ENCODE data around the gene HINT1.
A peak's percentile ranks its signal among the peaks of the same experiment; 100 is the strongest.
"Not testable (repeated sequence)": the region's sequence is repeated elsewhere in the genome, so short reads cannot be mapped to it uniquely, and the experiment has no call there.

HINT1 gene

DNA sequence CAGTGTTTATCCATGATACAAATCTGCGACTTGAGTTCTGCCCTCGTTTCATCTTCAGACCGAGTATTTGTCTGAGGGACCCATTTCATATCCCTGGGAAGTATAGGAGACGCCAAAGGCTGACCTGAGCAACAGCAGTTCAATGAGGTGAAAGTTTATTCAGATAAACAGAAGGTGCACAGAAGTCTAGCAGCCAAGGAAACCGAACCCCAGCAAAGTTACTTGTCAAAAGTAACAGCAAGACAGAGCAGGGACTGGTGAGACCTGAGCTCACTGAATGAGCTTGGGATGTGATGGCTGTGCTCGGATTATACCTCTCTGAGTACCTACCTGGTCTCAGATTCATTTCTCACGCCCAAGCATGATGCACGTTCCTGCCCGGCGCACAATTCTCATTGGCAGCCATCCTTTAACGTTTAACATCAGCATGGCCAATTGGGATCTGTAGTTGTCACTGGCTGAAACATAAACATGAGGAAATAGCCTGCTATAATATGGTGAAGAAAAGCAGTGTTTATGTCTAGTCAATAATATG is 6.3 kb upstream of the HINT1 start:
- no peak for DNase-seq (ENCODE audit: low read depth in 2 of 2, low spot score in 1 of 2)

DNA sequence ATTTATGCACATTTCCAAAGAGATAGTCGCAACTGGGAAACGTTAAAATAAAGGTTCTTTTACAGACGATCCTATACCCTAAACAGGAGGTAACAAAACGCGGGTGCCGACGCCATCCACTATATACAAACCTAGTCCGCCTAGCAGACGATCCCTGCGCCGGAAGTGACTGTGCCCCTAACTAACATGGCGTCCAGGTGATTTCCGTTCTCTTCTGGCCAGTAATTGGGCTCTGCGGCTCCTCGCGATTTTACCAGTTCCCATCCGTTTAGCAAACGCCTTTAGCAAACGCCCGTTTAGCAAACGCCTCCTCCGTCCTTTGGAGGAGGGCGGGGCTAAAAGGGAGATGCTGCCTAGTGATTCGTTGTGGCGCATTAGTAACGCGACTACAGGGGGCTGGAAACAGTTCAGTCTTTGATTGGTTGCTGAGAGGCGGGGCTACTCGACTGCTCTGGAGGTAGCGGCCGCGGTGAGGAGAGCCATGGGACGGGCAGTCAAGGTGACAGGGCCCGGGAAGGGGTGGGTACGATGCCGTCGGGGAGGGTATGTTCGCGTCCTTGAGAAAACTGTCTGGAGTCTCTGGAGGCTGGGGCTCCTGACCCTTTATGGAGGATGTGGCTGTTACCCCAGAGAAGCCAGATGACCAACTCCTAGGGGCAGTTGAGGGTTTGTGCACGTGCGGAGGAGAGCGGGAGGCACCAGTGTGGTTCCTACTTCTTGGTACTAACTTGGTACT is 5.7 kb upstream of the HINT1 start, which contains the start of gene LYRM7:
TSS of gene LYRM7 (plus strand) at position 405 of the 736 bp plus-strand sequence. CDS start at position 482, 77 bp downstream.
- DNase-seq (ENCODE audit: low read depth in 2 of 2, low spot score in 1 of 2), result peak; percentile 75 to 89

DNA sequence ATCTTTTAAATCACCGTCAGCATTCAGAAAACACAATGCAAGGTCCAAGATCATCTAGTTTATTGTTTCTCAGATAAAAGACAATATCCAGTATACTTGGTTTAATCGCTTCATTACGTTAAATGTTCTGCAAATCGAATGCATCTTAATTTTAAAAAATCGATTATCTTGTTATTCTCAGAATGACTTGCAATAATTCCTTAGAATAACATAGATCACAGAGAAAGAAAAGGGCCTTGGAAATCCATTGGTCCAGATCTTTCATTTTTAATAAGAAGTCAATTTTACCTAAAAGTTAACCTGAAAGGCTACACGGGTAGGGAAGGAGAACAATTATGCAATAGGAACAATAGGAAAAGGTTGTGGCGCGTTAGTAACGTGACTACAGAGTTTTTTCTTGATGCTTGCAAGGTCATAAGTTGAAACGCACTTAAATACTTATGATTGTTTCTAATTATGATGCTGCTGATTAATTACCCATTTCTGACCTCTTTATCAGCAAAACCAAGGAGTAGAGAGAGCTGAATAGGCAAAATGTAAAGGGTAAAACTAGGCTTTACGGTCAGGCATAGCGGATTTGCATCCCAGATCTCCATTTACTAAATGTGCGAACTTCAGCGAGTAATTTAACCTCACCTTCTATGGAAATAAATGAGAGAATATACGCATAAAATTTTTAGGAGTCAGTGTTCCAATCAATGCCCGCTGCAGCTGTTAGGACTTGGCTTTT is 4.9 kb upstream of the HINT1 start:
- no peak for DNase-seq (ENCODE audit: low read depth in 2 of 2, low spot score in 1 of 2)

DNA sequence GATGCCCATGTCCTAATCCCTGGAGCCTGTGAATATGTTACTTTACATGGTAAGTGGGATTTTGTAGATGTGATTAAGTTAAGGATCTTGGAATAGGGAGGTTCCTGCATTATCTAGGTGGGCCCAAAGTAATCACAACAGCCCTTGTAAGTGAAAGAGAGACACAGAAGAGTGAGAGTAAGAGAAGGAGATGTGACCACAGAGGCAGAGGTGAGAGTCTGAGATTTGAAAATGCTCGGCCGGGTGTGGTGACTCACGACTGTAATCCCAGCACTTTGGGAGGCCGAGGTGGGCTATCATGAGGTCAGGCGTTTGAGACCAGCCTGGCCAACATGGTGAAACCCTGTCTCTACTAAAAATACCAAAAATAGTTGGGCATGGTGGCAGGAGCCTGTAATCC is 2.6 kb upstream of the HINT1 start:
- DNase-seq (ENCODE audit: low read depth in 2 of 2, low spot score in 1 of 2), result no peak

DNA sequence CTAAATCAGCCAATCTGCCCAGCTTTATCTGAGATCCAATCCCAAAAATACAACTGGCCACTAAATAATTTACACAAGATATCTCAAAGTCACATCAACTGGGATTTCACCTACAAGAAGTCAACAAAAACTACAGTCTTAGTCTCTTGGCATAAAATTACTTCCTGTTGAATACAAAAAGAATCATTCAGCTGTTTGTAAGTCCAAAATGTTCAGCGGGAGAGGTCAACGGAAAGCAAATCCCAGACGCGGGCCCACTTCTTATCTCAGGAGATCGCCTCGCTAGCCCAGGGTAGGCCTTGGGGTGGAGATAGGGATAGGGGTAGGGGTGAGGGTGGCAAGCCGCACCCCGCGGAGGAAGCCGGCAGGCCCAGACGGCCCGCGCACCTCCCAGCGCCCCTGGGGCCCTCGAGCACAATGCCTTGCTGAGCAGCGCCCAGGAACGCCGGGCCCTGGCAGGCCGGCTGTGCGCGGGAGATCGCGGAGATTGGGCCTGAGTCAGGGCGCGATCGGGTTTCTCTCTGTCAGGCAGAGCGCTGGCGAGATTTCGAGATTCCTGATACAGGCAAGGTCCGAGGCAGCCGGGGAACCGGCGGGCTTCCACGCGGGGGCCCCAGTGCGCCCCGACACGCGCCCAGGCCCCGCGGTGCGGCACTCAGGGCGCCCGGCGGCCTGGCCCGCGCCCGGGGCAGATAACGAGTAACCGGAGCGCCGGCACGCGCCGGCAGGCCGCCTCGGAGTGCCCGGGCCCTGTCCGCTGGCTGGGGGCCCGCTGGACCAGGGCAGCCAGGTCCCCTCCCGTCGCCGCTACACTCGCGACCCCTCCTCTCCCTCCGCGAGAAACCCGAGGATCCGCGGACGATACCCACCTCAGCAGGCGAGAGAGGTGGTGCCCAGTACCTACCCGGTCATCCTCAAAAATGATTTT is 601 bp downstream of the HINT1 start:
- DNase-seq (ENCODE audit: low read depth in 2 of 2, low spot score in 1 of 2), result peak; percentile 34 to 42

DNA sequence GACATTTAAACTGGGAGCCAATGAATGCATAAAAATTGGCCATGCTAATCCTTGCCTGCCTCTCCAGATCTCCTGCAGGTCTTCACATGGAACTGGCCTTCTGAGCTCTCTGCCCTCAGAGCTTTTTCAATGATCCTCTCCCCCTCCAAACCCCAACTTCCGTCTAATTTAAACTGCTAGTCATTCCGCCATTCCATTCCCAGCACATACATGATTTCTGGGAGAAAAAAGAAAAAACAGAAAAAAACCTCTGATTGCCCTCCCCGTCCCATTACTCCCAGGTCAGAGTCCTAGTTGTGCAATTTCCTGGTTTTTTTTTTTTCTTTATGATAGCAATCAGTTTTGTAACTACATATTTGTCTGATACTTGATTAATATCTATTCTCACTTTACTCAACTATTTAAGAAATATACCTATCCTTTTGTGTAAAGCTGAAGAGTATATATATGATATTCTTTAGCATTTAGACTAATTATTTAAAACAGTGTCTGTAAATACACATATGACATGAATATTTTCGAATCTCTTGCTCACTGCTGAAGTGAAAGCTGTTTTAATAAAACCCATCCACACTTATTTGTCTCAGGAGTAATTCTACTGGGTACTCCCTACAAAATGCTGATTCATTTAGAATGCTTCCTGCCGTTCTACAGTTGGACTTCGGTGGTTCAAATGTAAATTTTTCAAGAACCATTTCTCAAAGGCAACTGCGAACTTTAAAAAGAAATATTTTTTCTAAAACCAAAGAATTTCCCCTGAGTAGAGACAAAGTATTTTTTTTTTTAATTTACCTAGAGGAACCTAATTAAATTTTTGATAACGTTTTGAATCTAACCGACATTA is 1.6 kb downstream of the HINT1 start:
- DNase-seq (ENCODE audit: low read depth in 2 of 2, low spot score in 1 of 2), result no peak

DNA sequence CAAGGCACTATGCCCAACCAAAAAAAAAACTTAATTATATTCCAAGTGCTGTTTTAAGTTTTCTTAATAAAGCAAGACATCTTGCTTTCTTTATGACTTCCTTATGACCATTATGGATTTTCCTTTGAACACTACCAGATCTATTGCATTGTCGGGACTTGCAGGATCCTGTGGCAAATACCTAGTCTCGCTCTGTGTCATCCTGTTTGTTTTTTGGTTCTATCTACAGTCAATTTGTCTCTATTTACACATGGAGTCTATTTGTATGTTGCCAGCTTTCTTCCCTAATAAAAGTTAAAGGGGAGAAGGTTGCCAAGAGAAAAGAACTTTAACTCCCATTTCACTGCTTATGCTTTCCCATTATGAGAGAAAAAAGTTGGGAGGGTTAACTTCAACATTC is 4.9 kb downstream of the HINT1 start:
- no peak for DNase-seq (ENCODE audit: low read depth in 2 of 2, low spot score in 1 of 2)

DNA sequence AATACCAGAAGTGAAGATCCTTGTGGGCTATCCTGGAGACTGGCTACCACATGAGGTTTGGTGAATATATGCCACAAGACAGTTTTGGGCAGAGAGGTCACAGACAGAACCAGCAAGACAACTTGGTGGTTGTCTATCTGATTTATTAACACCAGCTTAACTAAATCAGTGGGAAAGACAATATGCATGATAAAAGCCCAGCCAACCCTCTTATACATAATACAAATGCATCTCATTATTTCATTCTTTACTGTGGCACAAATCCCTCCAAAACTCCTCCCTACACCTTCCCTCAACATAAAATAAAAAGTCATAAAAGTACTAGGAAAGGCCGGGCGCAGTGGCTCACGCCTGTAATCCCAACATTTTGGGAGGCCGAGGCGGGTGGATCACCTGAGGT is 8.1 kb downstream of the HINT1 start:
- no peak for DNase-seq (ENCODE audit: low read depth in 2 of 2, low spot score in 1 of 2)

DNA sequence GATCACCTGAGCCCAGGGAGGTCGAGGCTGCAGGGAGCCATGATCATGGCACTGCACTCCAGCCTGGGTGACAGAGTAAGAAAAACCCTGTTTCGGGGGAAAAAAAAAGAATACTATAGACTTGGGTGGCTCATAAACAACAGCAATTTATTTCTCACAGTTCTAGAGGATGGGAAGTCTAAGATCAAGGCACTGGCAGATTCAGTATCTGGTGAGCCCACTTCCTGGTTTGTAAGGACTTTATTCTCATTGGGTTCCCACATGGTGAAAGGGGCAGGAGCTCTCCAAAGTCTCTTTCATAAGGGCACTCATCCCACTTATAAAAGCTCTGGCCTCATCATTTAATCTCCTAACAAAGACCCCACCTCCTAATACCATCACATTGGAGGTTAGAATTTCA is 8.7 kb downstream of the HINT1 start:
- DNase-seq (ENCODE audit: low read depth in 2 of 2, low spot score in 1 of 2), result no peak

DNA sequence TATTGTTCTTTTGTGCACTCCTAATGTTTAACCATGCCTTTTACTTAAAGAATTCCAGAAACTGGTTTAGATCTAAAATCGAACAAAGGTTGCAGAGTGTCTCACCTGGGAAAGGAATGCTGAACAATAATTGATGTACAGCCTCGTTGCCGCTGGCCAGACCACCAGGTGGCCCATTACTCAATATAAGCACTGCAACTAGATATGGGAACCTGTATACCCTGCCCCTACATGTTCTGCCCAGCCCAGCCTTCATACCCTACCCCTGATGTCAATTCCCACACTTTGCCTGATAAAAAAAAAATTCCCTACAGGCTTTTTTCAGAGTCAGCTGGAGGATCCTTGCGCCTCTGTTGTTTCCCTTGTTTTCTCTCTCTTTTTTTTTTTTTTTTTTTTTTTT is 13.8 kb downstream of the HINT1 start:
- DNase-seq (ENCODE audit: low read depth in 2 of 2, low spot score in 1 of 2), result no peak

DNA sequence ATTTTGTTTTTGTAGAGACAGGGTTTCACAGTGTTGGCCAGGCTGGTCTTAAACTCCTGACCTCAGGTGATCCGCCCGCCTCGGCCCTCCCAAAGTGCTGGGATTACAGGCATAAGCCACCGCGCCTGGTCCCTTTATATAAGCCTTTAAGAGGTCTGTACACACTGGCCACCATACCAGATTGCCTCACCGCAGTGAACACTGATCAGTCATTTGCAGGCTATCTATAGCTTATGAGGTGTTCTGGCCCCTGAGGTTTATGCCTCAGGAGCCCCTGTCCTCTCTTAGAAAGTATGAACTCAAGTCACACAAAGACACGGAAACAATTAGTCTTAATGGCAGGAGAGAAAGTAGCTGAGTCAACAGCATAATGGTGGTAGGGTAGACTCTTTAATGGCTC is 14.6 kb downstream of the HINT1 start:
- DNase-seq (ENCODE audit: low read depth in 2 of 2, low spot score in 1 of 2), result no peak

DNA sequence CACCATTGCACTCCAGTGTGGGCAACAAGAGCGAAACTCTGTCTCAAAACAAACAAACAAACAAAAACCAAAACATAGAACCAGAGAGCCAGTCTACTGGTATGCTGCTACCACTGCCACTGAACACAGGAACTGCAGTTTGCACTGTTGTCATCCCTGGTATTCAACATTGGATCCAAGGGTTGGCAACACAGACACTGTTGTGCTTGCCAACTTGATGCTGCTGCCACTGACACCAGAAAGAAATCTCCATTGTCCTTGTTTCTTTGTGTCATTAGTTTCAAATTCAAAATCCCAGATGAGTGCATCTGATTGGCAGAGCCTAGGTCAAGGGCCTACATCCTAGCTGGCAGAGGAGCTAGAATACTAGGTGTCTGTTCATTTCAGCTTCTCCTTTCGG is 16.2 kb downstream of the HINT1 start:
- no peak for DNase-seq (ENCODE audit: low read depth in 2 of 2, low spot score in 1 of 2)

DNA sequence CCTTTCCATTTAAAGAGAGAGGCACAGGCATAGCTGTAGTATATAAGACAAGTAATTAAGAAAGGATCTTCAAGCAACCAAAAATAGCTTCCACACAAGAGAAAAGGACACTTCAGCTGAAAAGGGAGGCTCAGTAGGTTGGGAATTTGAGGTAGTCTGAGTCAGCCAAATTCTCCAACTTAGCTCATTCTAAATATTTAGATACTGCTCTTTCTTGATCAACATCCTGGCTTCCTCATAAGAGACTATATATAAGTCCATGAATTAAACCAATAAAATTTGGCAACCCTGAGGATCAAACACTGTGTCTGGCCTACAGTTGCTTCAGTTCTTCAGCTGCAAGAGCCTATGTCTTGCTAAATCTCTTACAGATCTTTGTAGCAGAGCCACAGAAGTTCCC is 17.8 kb downstream of the HINT1 start:
- DNase-seq (ENCODE audit: low read depth in 2 of 2, low spot score in 1 of 2), result no peak

DNA sequence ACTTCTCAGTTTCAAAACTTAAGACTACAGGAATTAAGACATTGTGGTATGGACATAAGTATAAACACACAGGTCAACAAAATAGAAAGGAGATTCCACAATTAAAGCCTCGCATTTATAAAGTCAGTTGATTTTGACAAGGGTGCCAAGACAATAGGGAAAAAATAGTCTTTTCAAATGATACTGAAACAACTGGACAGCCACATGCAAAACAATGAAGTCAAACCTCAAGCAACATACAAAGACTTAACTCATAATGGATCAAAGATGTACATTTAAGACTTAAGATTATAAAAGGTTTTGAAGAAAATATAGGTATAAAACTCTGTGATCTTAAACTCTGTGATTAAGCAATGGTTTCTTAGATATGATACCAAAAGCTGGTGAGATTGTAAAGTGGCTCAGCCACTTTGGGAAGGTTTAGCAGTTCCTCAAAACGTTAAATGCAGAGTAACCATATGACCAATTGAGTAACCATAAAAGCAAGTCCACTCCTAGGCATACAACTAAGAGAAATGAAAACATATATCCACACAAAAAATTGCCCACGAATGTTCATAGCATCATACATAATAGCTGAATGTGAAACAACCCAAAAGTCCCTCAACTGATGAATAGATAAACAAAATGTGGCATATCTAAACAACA is 22.0 kb downstream of the HINT1 start:
- no peak for DNase-seq (ENCODE audit: low read depth in 2 of 2, low spot score in 1 of 2)

DNA sequence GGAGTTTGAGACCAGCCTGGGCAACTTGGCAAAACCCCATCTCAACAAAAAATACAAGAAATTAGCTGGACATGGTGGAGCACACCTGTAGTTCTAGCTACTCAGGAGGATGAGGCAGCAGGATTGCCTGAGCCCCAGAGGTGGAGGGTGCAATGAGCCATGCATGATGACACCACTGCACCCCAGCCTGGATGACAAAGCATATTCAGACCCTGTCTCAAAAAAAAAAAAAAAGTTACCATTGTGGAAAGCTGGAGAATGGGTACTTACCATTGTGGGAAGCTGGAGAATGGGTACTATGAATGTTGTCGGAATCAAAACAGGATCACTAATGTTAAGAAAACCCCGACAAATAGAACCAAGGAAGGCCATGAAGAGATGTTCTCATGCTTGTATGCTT is 25.7 kb downstream of the HINT1 start:
- DNase-seq (ENCODE audit: low read depth in 2 of 2, low spot score in 1 of 2), result no peak

DNA sequence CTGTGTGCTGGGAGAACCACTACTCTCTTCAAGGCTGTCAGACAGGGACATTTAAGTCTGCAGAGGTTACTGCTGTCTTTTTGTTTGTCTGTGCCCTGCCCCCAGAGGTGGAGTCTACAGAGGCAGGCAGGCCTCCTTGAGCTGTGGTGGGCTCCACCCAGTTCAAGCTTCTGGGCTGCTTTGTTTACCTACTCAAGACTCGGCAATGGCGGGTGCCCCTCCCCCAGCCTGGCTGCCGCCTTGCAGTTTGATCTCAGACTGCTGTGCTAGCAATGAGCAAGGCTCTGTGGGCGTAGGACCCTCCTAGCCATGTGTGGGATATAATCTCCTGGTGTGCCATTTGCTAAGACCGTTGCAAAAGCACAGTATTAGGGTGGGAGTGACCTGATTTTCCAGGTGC is 26.6 kb downstream of the HINT1 start:
- not testable (repeated sequence) for DNase-seq (ENCODE audit: low read depth in 2 of 2, low spot score in 1 of 2)

DNA sequence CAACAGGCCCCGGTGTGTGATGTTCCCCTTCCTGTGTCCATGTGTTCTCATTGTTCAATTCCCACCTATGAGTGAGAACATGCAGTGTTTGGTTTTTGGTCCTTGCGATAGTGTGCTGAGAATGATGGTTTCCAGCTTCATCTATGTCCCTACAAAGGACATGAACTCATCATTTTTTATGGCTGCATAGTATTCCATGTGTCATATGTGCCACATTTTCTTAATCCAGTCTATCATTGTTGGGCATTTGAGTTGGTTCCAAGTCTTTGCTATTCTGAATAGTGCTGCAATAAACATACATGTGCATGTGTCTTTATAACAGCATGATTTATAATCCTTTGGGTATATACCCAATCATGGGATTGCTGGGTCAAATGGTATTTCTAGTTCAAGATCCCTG is 32.0 kb downstream of the HINT1 start:
- not testable (repeated sequence) for DNase-seq (ENCODE audit: low read depth in 2 of 2, low spot score in 1 of 2)

DNA sequence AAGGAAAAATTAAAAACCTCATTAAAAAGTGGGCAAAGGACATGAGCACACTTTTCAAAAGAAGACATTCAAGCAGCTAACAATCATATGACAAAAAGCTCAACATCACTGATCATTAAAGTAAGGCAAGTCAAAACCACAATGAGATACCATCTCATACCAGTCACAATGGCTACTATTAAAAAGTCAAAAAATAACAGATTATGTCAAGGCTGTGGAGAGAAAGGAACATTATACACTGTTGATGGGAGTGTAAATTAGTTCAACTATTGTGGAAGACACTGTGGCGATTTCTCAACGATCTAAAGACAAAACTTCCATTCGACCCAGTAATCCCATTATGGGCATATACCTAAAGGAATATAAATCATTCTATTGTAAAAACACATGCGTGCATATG is 35.8 kb downstream of the HINT1 start:
- no peak for DNase-seq (ENCODE audit: low read depth in 2 of 2, low spot score in 1 of 2)

DNA sequence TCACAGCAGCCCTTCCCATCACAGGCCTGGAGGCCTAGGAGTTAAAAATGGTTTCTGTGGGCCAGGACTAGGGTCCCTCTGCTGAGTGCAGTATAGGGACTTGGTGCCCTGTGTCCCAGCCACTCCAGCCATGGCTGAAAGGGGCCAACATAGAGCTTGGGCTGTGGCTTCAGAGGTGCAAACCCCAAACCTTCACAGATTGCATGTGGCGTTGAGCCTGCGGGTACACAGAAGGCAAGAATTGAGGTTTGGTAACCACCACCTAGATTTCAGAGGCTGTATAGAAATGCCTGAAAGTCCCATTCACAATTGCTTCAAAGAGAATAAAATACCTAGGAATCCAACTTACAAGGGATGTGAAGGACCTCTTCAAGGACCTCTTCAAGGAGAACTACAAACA is 37.8 kb downstream of the HINT1 start:
- DNase-seq (ENCODE audit: low read depth in 2 of 2, low spot score in 1 of 2), result not testable (repeated sequence)

DNA sequence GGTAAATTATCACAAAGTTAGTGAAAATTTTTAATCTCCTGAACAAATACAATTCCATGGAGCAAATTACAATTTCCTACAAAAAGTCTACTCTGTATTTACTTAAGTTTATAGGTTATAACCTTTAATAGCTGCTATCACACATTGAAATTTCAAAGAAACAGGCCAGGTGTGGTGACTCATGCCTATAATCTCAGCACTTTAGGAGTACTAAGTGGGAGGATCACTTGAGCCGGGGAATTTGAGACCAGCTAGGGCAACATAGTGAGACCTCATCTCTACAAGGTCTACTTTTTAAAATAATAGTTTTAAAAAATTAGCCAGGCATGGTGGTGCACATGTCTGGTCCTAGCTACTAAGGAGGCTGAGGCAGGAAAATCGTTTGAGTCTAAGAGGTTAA is 50.3 kb downstream of the HINT1 start:
- no peak for DNase-seq (ENCODE audit: low read depth in 2 of 2, low spot score in 1 of 2)

Data from stimulated activated CD8-positive, alpha-beta memory T cell treated with anti-CD3 and anti-CD28 coated beads, Interleukin-4, amount 100 ng/mL, for 1 hour (primary cell).